ENCODE data around the gene CBFB. TPM values are rescaled to one million over a fixed set of nuclear protein-coding genes. Genes with fewer than 3 reads are reported as not detected.
A peak's percentile ranks its signal among the peaks of the same experiment; 100 is the strongest.

The CBFB gene
- total RNA-seq, 1 donor from 2014 or later: 24.2 TPM

GRCh38 chr16:67148656-67149275 is 119.8 kb downstream of the CBFB start:
- DNase-seq (no peak), ATAC-seq (no peak)
- intact Hi-C loops (cut with micrococcal nuclease): no loop called here

- ATAC-seq (no peak), DNase-seq (no peak)
- intact Hi-C loops (cut with micrococcal nuclease): no loop called here
Measured at GRCh38 chr16:67149276-67150046, 120.5 kb downstream of the CBFB start.

- ATAC-seq: peak; percentile 66
- peak; percentile 74 for DNase-seq
- intact Hi-C loops (cut with micrococcal nuclease): no loop called here
Measured at GRCh38 chr16:67150047-67150832, 121.3 kb downstream of the CBFB start.

Other genes starting within 250 kb of the CBFB start
- not detected for gene TERB1, start 227.6 kb upstream of the CBFB start, total RNA-seq
- gene NAE1, start 198.2 kb upstream of the CBFB start, total RNA-seq: 35.7 TPM
- not detected for gene CA7, start 184.7 kb upstream of the CBFB start, total RNA-seq
- gene PDP2, start 148.6 kb upstream of the CBFB start, total RNA-seq: 2.2 TPM
- not detected for gene CDH16, start 110.3 kb upstream of the CBFB start, total RNA-seq
- 86.7 TPM for gene RRAD, start 103.6 kb upstream of the CBFB start, total RNA-seq
- gene CIAO2B, start 94.7 kb upstream of the CBFB start, total RNA-seq: 114 TPM
- gene CES2, start 93.6 kb upstream of the CBFB start, total RNA-seq: 103 TPM
- 1.6 TPM for gene CES3, start 67.9 kb upstream of the CBFB start, total RNA-seq
- gene CES4A, start 40.6 kb upstream of the CBFB start, total RNA-seq: 6.7 TPM
- 10.7 TPM for gene PHAF1, start 80.8 kb downstream of the CBFB start, total RNA-seq
- gene B3GNT9, start 121.8 kb downstream of the CBFB start, total RNA-seq: 7.8 TPM
- gene TRADD, start 130.8 kb downstream of the CBFB start, total RNA-seq: 7.2 TPM
- gene FBXL8, start 130.8 kb downstream of the CBFB start, total RNA-seq: 12.0 TPM
- gene HSF4, start 135.6 kb downstream of the CBFB start, total RNA-seq: 71.0 TPM
- 125 TPM for gene NOL3, start 141.4 kb downstream of the CBFB start, total RNA-seq
- gene MATCAP1, start 154.8 kb downstream of the CBFB start, total RNA-seq: 12.4 TPM
- 4.1 TPM for gene EXOC3L1, start 161.0 kb downstream of the CBFB start, total RNA-seq
- 35.7 TPM for gene E2F4, start 163.0 kb downstream of the CBFB start, total RNA-seq
- gene ELMO3, start 170.0 kb downstream of the CBFB start, total RNA-seq: 0.79 TPM
- gene TMEM208, start 198.0 kb downstream of the CBFB start, total RNA-seq: 11.7 TPM
- gene FHOD1, start 218.3 kb downstream of the CBFB start, total RNA-seq: 14.5 TPM
- 1.2 TPM for gene SLC9A5, start 219.8 kb downstream of the CBFB start, total RNA-seq

Measured in left ventricle myocardium superior (tissue), 1 donor.